ENCODE results near the gene TPM4. TPM values are rescaled to one million over a fixed set of nuclear protein-coding genes. Genes with fewer than 3 reads are reported as not detected.
"Not testable (repeated sequence)": the region's sequence is repeated elsewhere in the genome, so short reads cannot be mapped to it uniquely, and the experiment has no call there.

Gene TPM4
- total RNA-seq, 1 donor from 2014 or later = 687 TPM

DNA sequence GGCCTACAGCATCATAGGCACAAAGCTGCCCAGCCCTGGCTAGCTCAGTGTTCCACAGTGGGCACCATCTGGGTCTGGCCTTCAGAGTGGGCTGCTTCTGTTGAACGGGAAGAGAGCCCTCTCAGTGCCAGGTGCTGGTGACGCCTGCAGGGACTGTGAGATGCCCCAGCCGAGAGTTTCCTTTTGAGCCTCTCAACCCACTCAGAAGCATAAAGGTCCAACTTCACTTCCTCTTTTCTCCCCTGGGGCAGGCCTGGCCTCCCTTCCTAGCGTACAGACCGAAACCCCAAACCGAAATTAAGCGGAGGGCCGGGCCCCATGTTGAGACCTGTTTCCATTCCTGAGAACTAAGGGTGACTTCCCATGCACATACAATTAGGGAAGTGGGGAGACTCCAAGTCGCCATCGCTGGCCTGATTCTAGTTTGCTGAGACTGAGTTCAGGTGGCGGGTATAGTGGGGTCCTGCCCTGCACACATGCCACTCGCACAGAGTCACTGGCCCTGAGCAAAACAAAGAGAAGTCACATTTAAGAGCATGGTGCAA lies 42.3 kb downstream of the TPM4 start:
- peaks cover 5% of the 10 kb centered on the region for H3K4me1 Mint-ChIP-seq (ENCODE audit: unreplicated experiment)
- DNase-seq (ENCODE audit: extremely low spot score, unreplicated experiment) = no peak
- TF ChIP-seq, protein P1, sequence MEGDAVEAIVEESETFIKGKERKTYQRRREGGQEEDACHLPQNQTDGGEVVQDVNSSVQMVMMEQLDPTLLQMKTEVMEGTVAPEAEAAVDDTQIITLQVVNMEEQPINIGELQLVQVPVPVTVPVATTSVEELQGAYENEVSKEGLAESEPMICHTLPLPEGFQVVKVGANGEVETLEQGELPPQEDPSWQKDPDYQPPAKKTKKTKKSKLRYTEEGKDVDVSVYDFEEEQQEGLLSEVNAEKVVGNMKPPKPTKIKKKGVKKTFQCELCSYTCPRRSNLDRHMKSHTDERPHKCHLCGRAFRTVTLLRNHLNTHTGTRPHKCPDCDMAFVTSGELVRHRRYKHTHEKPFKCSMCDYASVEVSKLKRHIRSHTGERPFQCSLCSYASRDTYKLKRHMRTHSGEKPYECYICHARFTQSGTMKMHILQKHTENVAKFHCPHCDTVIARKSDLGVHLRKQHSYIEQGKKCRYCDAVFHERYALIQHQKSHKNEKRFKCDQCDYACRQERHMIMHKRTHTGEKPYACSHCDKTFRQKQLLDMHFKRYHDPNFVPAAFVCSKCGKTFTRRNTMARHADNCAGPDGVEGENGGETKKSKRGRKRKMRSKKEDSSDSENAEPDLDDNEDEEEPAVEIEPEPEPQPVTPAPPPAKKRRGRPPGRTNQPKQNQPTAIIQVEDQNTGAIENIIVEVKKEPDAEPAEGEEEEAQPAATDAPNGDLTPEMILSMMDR (IDR thresholded peaks at IDR 0.05) = no peak
- no peaks in the 10 kb centered on the region for H3K27me3 Mint-ChIP-seq (ENCODE audit: unreplicated experiment)
- no peaks in the 10 kb centered on the region for H3K9me3 Mint-ChIP-seq (ENCODE audit: unreplicated experiment)
- no peak overlapping the region for H3K27ac Mint-ChIP-seq (ENCODE audit: unreplicated experiment)
- H3K4me3 Mint-ChIP-seq (ENCODE audit: unreplicated experiment) = no peak overlapping the region
- peaks cover 20% of the 10 kb centered on the region for H3K36me3 Mint-ChIP-seq (ENCODE audit: unreplicated experiment)

DNA sequence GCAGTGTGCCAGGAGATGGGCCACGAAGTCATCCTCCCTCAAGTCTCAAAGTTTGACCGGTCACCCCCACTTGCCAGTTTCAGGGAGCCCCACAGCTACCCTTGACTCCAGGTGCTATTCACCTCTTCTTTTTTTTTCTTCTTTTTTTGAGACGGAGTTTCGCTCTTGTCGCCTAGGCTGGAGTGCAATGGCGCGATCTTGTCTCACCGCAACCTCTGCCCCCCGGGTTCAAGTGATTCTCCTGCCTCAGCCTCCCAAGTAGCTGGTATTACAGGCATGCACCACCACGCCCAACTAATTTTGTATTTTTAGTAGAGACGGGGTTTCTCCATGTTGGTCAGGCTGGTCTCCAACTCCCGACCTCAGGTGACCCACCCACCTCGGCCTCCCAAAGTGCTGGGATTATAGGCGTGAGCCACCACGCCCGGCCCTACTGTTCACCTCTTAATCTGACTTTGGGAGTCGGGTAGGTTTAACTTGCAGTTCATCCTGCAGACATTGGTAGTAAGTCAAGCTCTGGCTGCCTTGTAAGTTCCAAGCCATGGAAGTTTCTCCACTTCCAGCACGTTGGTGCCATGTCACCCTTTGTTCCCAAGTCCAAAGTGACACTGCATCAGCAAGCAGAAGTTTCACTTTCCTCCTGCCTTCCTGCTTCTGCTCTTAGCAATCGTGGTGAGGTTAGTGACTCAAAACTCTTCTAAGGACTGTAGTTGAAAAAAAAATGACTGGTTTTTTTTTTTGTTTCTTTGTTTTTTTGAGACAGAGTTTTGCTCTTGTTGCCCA lies 43.0 kb downstream of the TPM4 start:
- H3K36me3 Mint-ChIP-seq (ENCODE audit: unreplicated experiment) = peaks cover 23% of the 10 kb centered on the region
- not testable (repeated sequence) for DNase-seq (ENCODE audit: extremely low spot score, unreplicated experiment); H3K9me3 Mint-ChIP-seq (ENCODE audit: unreplicated experiment); H3K4me1 Mint-ChIP-seq (ENCODE audit: unreplicated experiment); H3K4me3 Mint-ChIP-seq (ENCODE audit: unreplicated experiment); H3K27ac Mint-ChIP-seq (ENCODE audit: unreplicated experiment); H3K27me3 Mint-ChIP-seq (ENCODE audit: unreplicated experiment)

DNA sequence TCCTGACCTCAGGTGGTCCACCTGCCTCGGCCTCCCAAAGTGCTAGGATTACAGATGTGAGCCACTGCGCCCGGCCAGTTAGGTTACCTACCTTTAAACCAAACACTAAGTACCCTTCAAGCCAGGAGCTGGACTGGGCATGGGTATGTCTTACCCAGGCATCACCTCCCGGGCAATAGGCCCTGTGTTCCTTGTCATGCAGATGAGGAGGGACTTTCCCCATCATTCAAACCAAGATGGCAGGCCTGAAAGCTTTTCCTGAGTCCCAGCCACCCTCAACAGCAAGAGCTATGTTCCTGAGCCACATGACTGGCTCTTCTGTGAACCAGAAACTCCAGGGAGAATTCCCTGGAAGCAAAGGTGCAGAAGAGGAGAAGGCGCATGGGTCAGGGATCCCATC lies 44.8 kb downstream of the TPM4 start:
- TF ChIP-seq, protein P1 (IDR thresholded peaks at IDR 0.05) = no peak
- H3K9me3 Mint-ChIP-seq (ENCODE audit: unreplicated experiment) = no peaks in the 10 kb centered on the region
- H3K4me1 Mint-ChIP-seq (ENCODE audit: unreplicated experiment) = no peaks in the 10 kb centered on the region
- H3K27me3 Mint-ChIP-seq (ENCODE audit: unreplicated experiment) = no peaks in the 10 kb centered on the region
- DNase-seq (ENCODE audit: extremely low spot score, unreplicated experiment) = no peak
- peaks cover 19% of the 10 kb centered on the region for H3K36me3 Mint-ChIP-seq (ENCODE audit: unreplicated experiment)
- no peak overlapping the region for H3K4me3 Mint-ChIP-seq (ENCODE audit: unreplicated experiment)
- no peak overlapping the region for H3K27ac Mint-ChIP-seq (ENCODE audit: unreplicated experiment)

DNA sequence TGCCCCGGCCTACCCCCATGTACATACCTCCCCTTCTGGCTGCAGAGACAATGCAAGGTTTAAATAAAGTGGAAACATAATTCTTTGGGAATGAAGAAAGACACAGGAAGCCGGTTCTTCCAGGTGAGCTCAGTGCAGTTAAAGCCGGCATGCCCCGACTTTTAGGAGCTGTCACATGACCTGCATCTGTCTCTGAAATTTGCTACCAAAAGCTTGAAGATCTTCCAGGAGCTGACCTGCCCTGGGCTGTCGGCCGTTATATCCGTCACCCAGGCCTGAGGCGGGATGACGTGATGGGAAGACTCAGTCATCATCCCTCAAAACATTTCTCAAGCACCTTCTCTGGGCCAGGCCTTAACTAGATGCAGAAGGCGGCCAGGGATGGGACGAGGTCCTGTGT lies 45.7 kb downstream of the TPM4 start:
- Mint-ChIP-seq H3K27me3 (ENCODE audit: unreplicated experiment) (no peaks in the 10 kb centered on the region), H3K27ac (ENCODE audit: unreplicated experiment) (no peak overlapping the region), H3K4me1 (ENCODE audit: unreplicated experiment) (no peaks in the 10 kb centered on the region), H3K36me3 (ENCODE audit: unreplicated experiment) (peaks cover 19% of the 10 kb centered on the region), H3K9me3 (ENCODE audit: unreplicated experiment) (no peaks in the 10 kb centered on the region), H3K4me3 (ENCODE audit: unreplicated experiment) (no peak overlapping the region)
- TF ChIP-seq, protein P1 (IDR thresholded peaks at IDR 0.05) = no peak
- no peak for DNase-seq (ENCODE audit: extremely low spot score, unreplicated experiment)

DNA sequence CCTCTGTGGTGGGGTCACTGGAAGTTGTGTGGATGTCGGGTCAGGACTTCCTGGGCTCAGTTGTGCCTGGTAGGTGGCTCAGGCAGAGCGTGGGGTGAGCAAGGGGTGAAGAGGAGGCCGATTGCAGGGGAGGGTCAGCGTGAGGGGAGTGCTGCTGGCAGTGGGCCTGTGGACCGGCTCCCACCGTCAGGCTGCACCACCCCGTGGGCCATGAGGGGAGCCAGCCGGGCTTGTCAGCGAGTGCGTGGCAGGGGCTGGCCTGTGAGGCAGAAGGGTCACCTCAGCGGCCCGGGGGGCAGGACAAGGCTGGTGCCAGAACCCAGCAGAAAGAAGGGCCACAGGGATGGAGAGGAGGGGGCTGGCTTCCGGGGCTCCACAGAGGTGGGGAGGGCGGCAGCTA lies 48.7 kb downstream of the TPM4 start:
- TF ChIP-seq, protein P1 (IDR thresholded peaks at IDR 0.05) = no peak
- Mint-ChIP-seq H3K4me1 (ENCODE audit: unreplicated experiment) (no peaks in the 10 kb centered on the region), H3K36me3 (ENCODE audit: unreplicated experiment) (peaks cover 25% of the 10 kb centered on the region), H3K4me3 (ENCODE audit: unreplicated experiment) (no peak overlapping the region), H3K27ac (ENCODE audit: unreplicated experiment) (no peak overlapping the region), H3K9me3 (ENCODE audit: unreplicated experiment) (no peaks in the 10 kb centered on the region), H3K27me3 (ENCODE audit: unreplicated experiment) (no peaks in the 10 kb centered on the region)
- DNase-seq (ENCODE audit: extremely low spot score, unreplicated experiment) = no peak

Measured in osteocyte (in vitro differentiated cells).